ENCODE data around the gene WDR3. TPM values are rescaled to one million over a fixed set of nuclear protein-coding genes. Genes with fewer than 3 reads are reported as not detected.

WDR3 gene
- total and polyA plus RNA-seq, 2 donors (not counting 1 experiment from before 2014, with no cell fraction given): 5.5 to 18.5 TPM

DNA sequence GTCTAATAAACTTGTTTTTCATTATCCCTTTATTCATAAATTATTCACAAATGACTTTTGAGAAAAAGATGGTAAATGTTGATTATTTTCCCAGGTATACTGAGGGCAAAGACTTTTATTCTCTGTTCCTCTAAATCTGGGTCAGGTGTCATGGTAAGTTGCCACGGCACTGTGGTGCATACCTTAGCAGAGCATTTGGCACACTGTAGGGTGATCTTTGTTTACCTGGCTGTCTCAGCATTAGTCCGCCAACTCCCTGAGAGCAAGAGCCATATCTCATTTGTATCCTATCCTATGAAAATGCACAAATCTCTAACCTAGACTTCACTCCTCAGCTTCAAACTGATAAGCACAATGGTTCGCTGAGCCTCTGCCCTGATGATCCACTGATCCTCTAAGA is 25.1 kb upstream of the WDR3 start:
- Histone ChIP-seq H3K36me3 (replicated peaks in 1 of 2; ENCODE audit: control extremely low read depth in 1 of 2, control insufficient read depth in 1 of 2, extremely low read depth in 1 of 2, insufficient read depth in 2 of 2, low read length in 1 of 2) (peaks cover 22 to 52% of the 10 kb centered on the region in 2 experiments), H3K4me3 (ENCODE audit: control extremely low read depth in 1 of 5, extremely low read depth in 1 of 5, insufficient read depth in 1 of 5, low read depth in 2 of 5, low read length in 4 of 5) (no peak overlapping the region), H3K4me1 (ENCODE audit: control insufficient read depth in 2 of 2, insufficient read depth in 2 of 2, low read length in 2 of 2) (no peaks in the 10 kb centered on the region), H4K20me1 (ENCODE audit: control insufficient read depth, insufficient read depth, low read length, poor library complexity, severe bottlenecking) (no peaks in the 10 kb centered on the region), H3K27me3 (replicated peaks in 1 of 4; ENCODE audit: control extremely low read depth in 1 of 4, control insufficient read depth in 3 of 4, insufficient read depth in 4 of 4, low read length in 3 of 4) (no peaks in the 10 kb centered on the region), H3K9me3 (ENCODE audit: control extremely low read depth in 1 of 3, control insufficient read depth in 2 of 3, insufficient read depth in 1 of 3, low read length in 2 of 3) (peaks cover 0 to 3% (median 0%) of the 10 kb centered on the region in 3 donors), H3K9ac (ENCODE audit: low read length) (no peak overlapping the region), H2AFZ (ENCODE audit: insufficient read depth, low read depth, low read length, poor library complexity, severe bottlenecking) (no peak overlapping the region), H3K79me2 (ENCODE audit: control insufficient read depth, insufficient read depth, low read length) (no peaks in the 10 kb centered on the region), H3K27ac (ENCODE audit: low read length in 2 of 2) (no peak overlapping the region), H3K4me2 (replicated peaks; ENCODE audit: low read depth, low read length, poor library complexity, severe bottlenecking) (no peak overlapping the region)
- H3K9me3 Mint-ChIP-seq (ENCODE audit: insufficient read depth): no peaks in the 10 kb centered on the region
- H3K27me3 Mint-ChIP-seq: no peaks in the 10 kb centered on the region
- no peak for ATAC-seq (ENCODE audit: low read depth)
- H3K4me1 Mint-ChIP-seq: no peaks in the 10 kb centered on the region
- DNase-seq: no peak
- no peak overlapping the region for H3K4me3 Mint-ChIP-seq
- WGBS (ENCODE audit: insufficient coverage): 100% methylated on average over 2 of the region's 3 CpGs
- POLR2A ChIA-PET: no interaction called here
- CTCF ChIA-PET: interaction anchor here (1.8 kb wide), 1 partner anchor 9 kb away, joined by 6 read pairs; no protein-coding TSS in a partner anchor
- no peak overlapping the region for H3K27ac Mint-ChIP-seq
- intact Hi-C loops (cut with micrococcal nuclease): no loop called here
- TF ChIP-seq, protein P1, sequence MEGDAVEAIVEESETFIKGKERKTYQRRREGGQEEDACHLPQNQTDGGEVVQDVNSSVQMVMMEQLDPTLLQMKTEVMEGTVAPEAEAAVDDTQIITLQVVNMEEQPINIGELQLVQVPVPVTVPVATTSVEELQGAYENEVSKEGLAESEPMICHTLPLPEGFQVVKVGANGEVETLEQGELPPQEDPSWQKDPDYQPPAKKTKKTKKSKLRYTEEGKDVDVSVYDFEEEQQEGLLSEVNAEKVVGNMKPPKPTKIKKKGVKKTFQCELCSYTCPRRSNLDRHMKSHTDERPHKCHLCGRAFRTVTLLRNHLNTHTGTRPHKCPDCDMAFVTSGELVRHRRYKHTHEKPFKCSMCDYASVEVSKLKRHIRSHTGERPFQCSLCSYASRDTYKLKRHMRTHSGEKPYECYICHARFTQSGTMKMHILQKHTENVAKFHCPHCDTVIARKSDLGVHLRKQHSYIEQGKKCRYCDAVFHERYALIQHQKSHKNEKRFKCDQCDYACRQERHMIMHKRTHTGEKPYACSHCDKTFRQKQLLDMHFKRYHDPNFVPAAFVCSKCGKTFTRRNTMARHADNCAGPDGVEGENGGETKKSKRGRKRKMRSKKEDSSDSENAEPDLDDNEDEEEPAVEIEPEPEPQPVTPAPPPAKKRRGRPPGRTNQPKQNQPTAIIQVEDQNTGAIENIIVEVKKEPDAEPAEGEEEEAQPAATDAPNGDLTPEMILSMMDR (IDR thresholded peaks at IDR 0.05): no peak
- no peak for TF ChIP-seq EZH2 (IDR thresholded peaks at IDR 0.05; ENCODE audit: borderline replicate concordance, insufficient read depth, low read depth, low read length, poor library complexity, severe bottlenecking)

DNA sequence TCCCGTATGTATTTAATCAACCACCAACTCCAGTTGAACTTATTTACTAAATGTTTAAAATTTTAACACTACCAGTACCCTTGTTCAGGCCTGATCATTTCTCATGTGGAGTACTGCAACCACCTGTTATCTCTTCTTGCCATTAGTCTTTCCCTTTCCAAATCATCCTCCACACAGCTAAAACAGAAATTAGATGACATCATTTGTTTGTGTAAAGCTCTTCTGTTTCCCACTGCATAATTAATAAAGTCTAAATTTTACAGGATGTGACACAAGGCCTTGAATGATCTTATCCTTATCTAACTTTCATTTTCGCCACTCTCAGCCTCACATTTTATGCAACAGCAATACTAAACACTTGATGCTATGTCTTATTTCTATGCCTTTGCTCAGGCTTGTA is 24.5 kb upstream of the WDR3 start:
- H3K27ac Mint-ChIP-seq: no peak overlapping the region
- CTCF ChIA-PET: interaction anchor here (1.8 kb wide), 1 partner anchor 9 kb away, joined by 6 read pairs; no protein-coding TSS in a partner anchor
- no peak for DNase-seq

More for the DNA sequence above, 24.5 kb upstream of the WDR3 start:
- no peaks in the 10 kb centered on the region for H3K27me3 Mint-ChIP-seq
- H3K9me3 ChIP-seq (ENCODE audit: control extremely low read depth in 1 of 3, control insufficient read depth in 2 of 3, insufficient read depth in 1 of 3, low read length in 2 of 3): peaks cover 0 to 3% (median 0%) of the 10 kb centered on the region in 3 donors
- H3K4me1 Mint-ChIP-seq: no peaks in the 10 kb centered on the region
- POLR2A ChIA-PET: no interaction called here
- H3K9me3 Mint-ChIP-seq (ENCODE audit: insufficient read depth): no peaks in the 10 kb centered on the region
- no peak for ATAC-seq (ENCODE audit: low read depth)
- peaks cover 22 to 55% of the 10 kb centered on the region in 2 experiments for H3K36me3 ChIP-seq (replicated peaks in 1 of 2; ENCODE audit: control extremely low read depth in 1 of 2, control insufficient read depth in 1 of 2, extremely low read depth in 1 of 2, insufficient read depth in 2 of 2, low read length in 1 of 2)
- H3K4me2 ChIP-seq (replicated peaks; ENCODE audit: low read depth, low read length, poor library complexity, severe bottlenecking): no peak overlapping the region
- no peaks in the 10 kb centered on the region for H4K20me1 ChIP-seq (ENCODE audit: control insufficient read depth, insufficient read depth, low read length, poor library complexity, severe bottlenecking)
- H3K27me3 ChIP-seq (replicated peaks in 1 of 4; ENCODE audit: control extremely low read depth in 1 of 4, control insufficient read depth in 3 of 4, insufficient read depth in 4 of 4, low read length in 3 of 4): no peaks in the 10 kb centered on the region
- no peak overlapping the region for H3K4me3 Mint-ChIP-seq
- H3K4me3 ChIP-seq (ENCODE audit: control extremely low read depth in 1 of 5, extremely low read depth in 1 of 5, insufficient read depth in 1 of 5, low read depth in 2 of 5, low read length in 4 of 5): no peak overlapping the region
- TF ChIP-seq EZH2 (IDR thresholded peaks at IDR 0.05; ENCODE audit: borderline replicate concordance, insufficient read depth, low read depth, low read length, poor library complexity, severe bottlenecking): no peak
- TF ChIP-seq, protein P1 (IDR thresholded peaks at IDR 0.05): no peak
- H2AFZ ChIP-seq (ENCODE audit: insufficient read depth, low read depth, low read length, poor library complexity, severe bottlenecking): no peak overlapping the region
- intact Hi-C loops (cut with micrococcal nuclease): no loop called here
- no peak overlapping the region for H3K27ac ChIP-seq (ENCODE audit: low read length in 2 of 2)
- H3K9ac ChIP-seq (ENCODE audit: low read length): no peak overlapping the region
- H3K79me2 ChIP-seq (ENCODE audit: control insufficient read depth, insufficient read depth, low read length): no peaks in the 10 kb centered on the region
- no peaks in the 10 kb centered on the region for H3K4me1 ChIP-seq (ENCODE audit: control insufficient read depth in 2 of 2, insufficient read depth in 2 of 2, low read length in 2 of 2)
- 100% methylated on average over 1 of the region's 2 CpGs for WGBS (ENCODE audit: insufficient coverage)
